ENCODE data around the gene AIRE.

DNA sequence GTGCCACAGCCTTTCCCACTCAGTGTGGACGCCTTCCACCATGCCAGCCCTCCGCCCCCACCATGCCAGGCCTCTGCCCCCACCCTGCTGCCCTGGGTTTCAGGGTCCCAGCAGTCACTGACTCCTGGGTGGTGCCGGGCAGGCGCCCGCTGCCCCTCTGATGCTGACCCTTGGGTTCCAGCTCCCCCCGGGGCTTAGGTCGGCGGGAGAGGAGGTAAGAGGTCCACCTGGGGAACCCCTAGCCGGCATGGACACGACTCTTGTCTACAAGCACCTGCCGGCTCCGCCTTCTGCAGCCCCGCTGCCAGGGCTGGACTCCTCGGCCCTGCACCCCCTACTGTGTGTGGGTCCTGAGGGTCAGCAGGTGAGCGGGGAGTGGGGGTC lies 7.1 kb downstream of the AIRE start:
- TF ChIP-seq SMC3 (conservative IDR thresholded peaks at IDR 0.05; ENCODE audit: poor library complexity) (no peak), CTCF (IDR thresholded peaks at IDR 0.05; ENCODE audit: poor library complexity, severe bottlenecking) (no peak), EP300 (conservative IDR thresholded peaks at IDR 0.05; ENCODE audit: poor library complexity, severe bottlenecking) (no peak), REST (IDR thresholded peaks at IDR 0.05; ENCODE audit: borderline replicate concordance) (no peak), POLR2AphosphoS5 (IDR thresholded peaks at IDR 0.05) (no peak)
